HEK293 (cell line): ENCODE measurements around the gene TGM5.

ENCODE experiments used
- CTCF ChIP-seq: fragments of 450-650 bp; formaldehyde crosslinking; IDR thresholded peaks from 2 replicates; pipeline ENCODE4 v1.5.1; 2016; ENCODE audit warnings: missing biosample characterization, missing genetic modification characterization
- ELK4 ChIP-seq: IDR thresholded peaks from 2 replicates; pipeline ENCODE4 v1.6.1; 2011; ENCODE audit warnings: mild to moderate bottlenecking, low read depth, low read length, borderline replicate concordance
- GLIS2 ChIP-seq: fragments of 450-650 bp; formaldehyde crosslinking; IDR thresholded peaks from 2 replicates; pipeline ENCODE4 v1.5.1; 2016; ENCODE audit warnings: missing biosample characterization, missing genetic modification characterization
- KLF10 ChIP-seq: fragments of 450-650 bp; IDR thresholded peaks from 2 replicates; pipeline ENCODE4 v1.5.1; 2018; ENCODE audit warnings: missing biosample characterization, mild to moderate bottlenecking, missing genetic modification characterization
- PRDM10 ChIP-seq: fragments of 450-650 bp; formaldehyde crosslinking; IDR thresholded peaks from 2 replicates; pipeline ENCODE4 v1.5.1; 2016; ENCODE audit warnings: missing biosample characterization, missing genetic modification characterization
- SP2 ChIP-seq: fragments of 450-650 bp; formaldehyde crosslinking; IDR thresholded peaks from 2 replicates; pipeline ENCODE4 v1.5.1; 2016; ENCODE audit warnings: missing biosample characterization, missing genetic modification characterization
- ZFP37 ChIP-seq: fragments of 450-650 bp; formaldehyde crosslinking; IDR thresholded peaks from 2 replicates; pipeline ENCODE4 v1.5.1; 2016; ENCODE audit warnings: missing biosample characterization, missing genetic modification characterization
- ZFP41 ChIP-seq: fragments of 450-650 bp; formaldehyde crosslinking; IDR thresholded peaks from 2 replicates; pipeline ENCODE4 v1.5.1; 2016; ENCODE audit warnings: missing biosample characterization, missing genetic modification characterization, borderline replicate concordance
- ZNF157 ChIP-seq: fragments of 450-650 bp; formaldehyde crosslinking; IDR thresholded peaks from 2 replicates; pipeline ENCODE4 v1.5.1; 2016; ENCODE audit warnings: missing biosample characterization, missing genetic modification characterization
- ZNF274 ChIP-seq, 2 experiments: fragments of 200-500 bp in 1 of 2; fragments of 450-650 bp in 1 of 2; sonication (Bioruptor generic) in 1 of 2; formaldehyde crosslinking in 1 of 2; IDR thresholded peaks; 2 replicates each; pipeline versions ENCODE4 v1.5.1 to v1.6.1; 2014 to 2016; ENCODE audit warnings: borderline replicate concordance in 1 of 2, inconsistent platforms in 1 of 2, low read length in 1 of 2, missing biosample characterization in 1 of 2, missing genetic modification characterization in 1 of 2
- ZNF549 ChIP-seq: fragments of 450-650 bp; IDR thresholded peaks from 2 replicates; pipeline ENCODE4 v1.5.1; 2018; ENCODE audit warnings: missing biosample characterization, missing genetic modification characterization, mild to moderate bottlenecking, inconsistent platforms, moderate library complexity
- ZNF707 ChIP-seq: fragments of 450-650 bp; formaldehyde crosslinking; IDR thresholded peaks from 2 replicates; pipeline ENCODE4 v1.5.1; 2016; ENCODE audit warnings: missing biosample characterization, missing genetic modification characterization

GRCh38 chr15:43273243-43273642, 6.5 kb upstream of the TGM5 start:
- TF ChIP-seq CTCF (tag by site-specific recombination), result no peak
- no peak for TF ChIP-seq ZFP41
- no peak for TF ChIP-seq ZNF549 (tag by site-specific recombination)
- TF ChIP-seq ZFP37, result no peak
- TF ChIP-seq GLIS2, result no peak
- TF ChIP-seq SP2 (tag by site-specific recombination), result no peak
- no peak for TF ChIP-seq ZNF274 (IDR thresholded peaks at IDR 0.05; ENCODE audit: low read length)
- no peak for TF ChIP-seq ZNF274 (tag by site-specific recombination; IDR thresholded peaks at IDR 0.05; ENCODE audit: borderline replicate concordance)
- TF ChIP-seq ELK4, result no peak
- no peak for TF ChIP-seq ZNF707
- TF ChIP-seq KLF10 (tag by site-specific recombination), result no peak
- TF ChIP-seq ZNF157 (tag by site-specific recombination), result no peak
- no peak for TF ChIP-seq PRDM10 (tag by site-specific recombination)
